PFSK-1 (cell line): Measurements from ENCODE around the gene LCMT1.

ENCODE experiments used
- FOXP2 ChIP-seq: optimal IDR thresholded peaks from 2 replicates; pipeline ENCODE3; 2011; ENCODE audit warnings: borderline replicate concordance, control low read depth, inconsistent platforms; ENCODE audit not compliant: insufficient read depth; ENCODE audit errors: extremely low read length, extremely low read depth
- POLR2AphosphoS5 ChIP-seq: IDR thresholded peaks from 2 replicates; pipeline ENCODE4 v1.6.1; 2012; ENCODE audit warnings: low read depth, mild to moderate bottlenecking, control low read depth, low read length, moderate library complexity
- SIN3A ChIP-seq: IDR thresholded peaks from 2 replicates; pipeline ENCODE4 v1.6.1; 2012; ENCODE audit warnings: mild to moderate bottlenecking, low read length, moderate library complexity, borderline replicate concordance; ENCODE audit not compliant: insufficient read depth
- TAF1 ChIP-seq: IDR thresholded peaks from 2 replicates; pipeline ENCODE4 v1.6.1; 2012; ENCODE audit warnings: low read length, control low read depth, borderline replicate concordance; ENCODE audit not compliant: insufficient read depth
- TF ChIP-seq, protein P1 (sequence below), 2 experiments: IDR thresholded peaks; 2 replicates each; pipeline versions ENCODE4 v1.6.1 to v1.8.0; 2011 to 2012; ENCODE audit warnings: low read depth in 2 of 2, low read length in 2 of 2, control low read depth in 1 of 2, inconsistent platforms in 1 of 2, mild to moderate bottlenecking in 1 of 2, moderate library complexity in 1 of 2; ENCODE audit not compliant: insufficient read depth in 1 of 2

Gene LCMT1

DNA sequence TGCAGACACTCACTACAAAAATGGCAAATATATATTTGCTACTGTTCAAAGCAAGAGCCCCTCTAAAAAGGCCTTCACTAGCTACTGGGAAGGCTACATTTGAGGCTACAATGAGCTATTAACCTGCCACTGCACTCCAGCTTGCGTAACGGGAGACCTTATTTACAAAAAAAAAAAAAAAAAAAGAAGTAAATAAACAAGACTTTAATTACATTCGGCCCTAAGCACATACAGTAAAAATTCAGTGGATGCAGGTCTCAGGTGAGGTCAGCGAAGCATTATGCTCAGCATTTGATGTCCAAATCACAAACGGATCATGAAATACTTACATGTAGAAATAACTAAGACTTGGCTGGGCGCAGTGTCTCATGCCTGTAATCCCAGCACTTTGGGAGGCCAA, 26.7 kb upstream of the LCMT1 start:
- TF ChIP-seq FOXP2 (no peak), SIN3A (no peak), TAF1 (no peak)

GRCh38 chr16:25087761-25088160, 23.8 kb upstream of the LCMT1 start:
- no peak for TF ChIP-seq FOXP2

GRCh38 chr16:25089351-25089750, 22.2 kb upstream of the LCMT1 start:
- TF ChIP-seq POLR2AphosphoS5 (no peak), TAF1 (no peak), FOXP2 (no peak), SIN3A (no peak)
- TF ChIP-seq, protein P1, sequence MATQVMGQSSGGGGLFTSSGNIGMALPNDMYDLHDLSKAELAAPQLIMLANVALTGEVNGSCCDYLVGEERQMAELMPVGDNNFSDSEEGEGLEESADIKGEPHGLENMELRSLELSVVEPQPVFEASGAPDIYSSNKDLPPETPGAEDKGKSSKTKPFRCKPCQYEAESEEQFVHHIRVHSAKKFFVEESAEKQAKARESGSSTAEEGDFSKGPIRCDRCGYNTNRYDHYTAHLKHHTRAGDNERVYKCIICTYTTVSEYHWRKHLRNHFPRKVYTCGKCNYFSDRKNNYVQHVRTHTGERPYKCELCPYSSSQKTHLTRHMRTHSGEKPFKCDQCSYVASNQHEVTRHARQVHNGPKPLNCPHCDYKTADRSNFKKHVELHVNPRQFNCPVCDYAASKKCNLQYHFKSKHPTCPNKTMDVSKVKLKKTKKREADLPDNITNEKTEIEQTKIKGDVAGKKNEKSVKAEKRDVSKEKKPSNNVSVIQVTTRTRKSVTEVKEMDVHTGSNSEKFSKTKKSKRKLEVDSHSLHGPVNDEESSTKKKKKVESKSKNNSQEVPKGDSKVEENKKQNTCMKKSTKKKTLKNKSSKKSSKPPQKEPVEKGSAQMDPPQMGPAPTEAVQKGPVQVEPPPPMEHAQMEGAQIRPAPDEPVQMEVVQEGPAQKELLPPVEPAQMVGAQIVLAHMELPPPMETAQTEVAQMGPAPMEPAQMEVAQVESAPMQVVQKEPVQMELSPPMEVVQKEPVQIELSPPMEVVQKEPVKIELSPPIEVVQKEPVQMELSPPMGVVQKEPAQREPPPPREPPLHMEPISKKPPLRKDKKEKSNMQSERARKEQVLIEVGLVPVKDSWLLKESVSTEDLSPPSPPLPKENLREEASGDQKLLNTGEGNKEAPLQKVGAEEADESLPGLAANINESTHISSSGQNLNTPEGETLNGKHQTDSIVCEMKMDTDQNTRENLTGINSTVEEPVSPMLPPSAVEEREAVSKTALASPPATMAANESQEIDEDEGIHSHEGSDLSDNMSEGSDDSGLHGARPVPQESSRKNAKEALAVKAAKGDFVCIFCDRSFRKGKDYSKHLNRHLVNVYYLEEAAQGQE (IDR thresholded peaks at IDR 0.05; ENCODE audit: insufficient read depth in 1 of 2, low read depth in 2 of 2, low read length in 2 of 2): no peak

GRCh38 chr16:25092441-25092840, 19.1 kb upstream of the LCMT1 start:
- TF ChIP-seq TAF1 (no peak), POLR2AphosphoS5 (no peak), SIN3A (no peak), FOXP2 (no peak)
- TF ChIP-seq, protein P1 (IDR thresholded peaks at IDR 0.05; ENCODE audit: insufficient read depth in 1 of 2, low read depth in 2 of 2, low read length in 2 of 2): no peak

DNA sequence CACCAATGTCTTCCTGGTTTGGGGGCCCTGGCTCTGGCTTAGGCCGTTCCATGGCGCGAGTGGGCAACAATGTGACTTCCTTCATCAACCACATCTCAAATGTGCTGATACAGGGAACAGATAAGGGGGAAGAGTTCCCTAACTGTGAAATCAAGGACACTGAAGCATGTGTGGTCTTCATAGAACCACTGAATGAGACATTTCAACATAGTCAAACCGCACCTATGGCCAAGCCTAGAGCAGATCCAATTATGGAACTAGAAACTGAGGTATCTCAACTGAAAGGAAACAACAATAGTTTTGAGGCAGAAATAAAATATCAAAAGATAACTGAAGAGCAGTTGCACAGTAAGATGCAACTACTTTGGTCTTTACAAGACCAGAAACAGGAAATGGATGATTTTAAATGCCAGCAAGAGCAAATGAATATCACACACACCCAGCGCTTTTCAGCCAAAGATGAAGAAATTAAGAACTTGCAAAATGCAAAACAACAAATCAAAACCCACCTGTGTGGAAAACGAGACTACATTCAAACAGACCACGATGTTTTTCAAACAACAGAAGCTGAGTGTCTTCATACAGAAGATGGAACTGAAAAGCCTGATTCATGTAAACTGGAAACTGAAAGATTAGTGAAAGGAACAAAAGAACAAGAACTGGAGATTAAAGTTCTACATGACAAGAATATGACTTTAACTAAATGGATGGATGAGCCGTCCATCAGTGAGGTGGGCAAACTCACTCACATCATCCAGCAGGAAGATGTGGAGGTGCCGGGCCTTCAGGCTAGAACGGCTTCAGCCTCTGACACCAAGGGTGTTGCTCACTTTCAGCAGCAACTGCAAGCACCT, 18.1 kb upstream of the LCMT1 start:
- TF ChIP-seq TAF1: no peak

GRCh38 chr16:25094596-25094995, 16.9 kb upstream of the LCMT1 start:
- TF ChIP-seq, protein P1 (IDR thresholded peaks at IDR 0.05; ENCODE audit: insufficient read depth in 1 of 2, low read depth in 2 of 2, low read length in 2 of 2): no peak
- no peak for TF ChIP-seq FOXP2
- TF ChIP-seq SIN3A: no peak
- TF ChIP-seq POLR2AphosphoS5: no peak
- TF ChIP-seq TAF1: no peak
